Esophagus muscularis mucosa (tissue), 4 donors: ENCODE results near the gene SIDT1.

Experiments
- EP300 ChIP-seq: sonication (generic); formaldehyde crosslinking; IDR thresholded peaks from one replicate; pipeline ENCODE4 v1.6.1; 2017; ENCODE audit warnings: antibody characterized with exemption
- POLR2A ChIP-seq: fragments of 450-650 bp; IDR thresholded peaks from one replicate; pipeline ENCODE4 v1.6.1; 2017; ENCODE audit warnings: antibody characterized with exemption, moderate library complexity, mild to moderate bottlenecking, low read depth
- POLR2AphosphoS5 ChIP-seq, 2 donors: sonication (generic); formaldehyde crosslinking; IDR thresholded peaks; one replicate each; pipeline ENCODE4 v1.6.1; 2017; ENCODE audit warnings: antibody characterized with exemption in 2 of 2
- TF ChIP-seq, protein P1 (sequence below), 3 experiments: fragments of 200-600 bp in 2 of 3; fragments of 450-650 bp in 1 of 3; sonication (generic) in 2 of 3; IDR thresholded peaks; one replicate each; pipeline ENCODE4 v1.5.1; 2017 to 2019; ENCODE audit warnings: antibody characterized with exemption in 3 of 3, mild to moderate bottlenecking in 2 of 3, moderate library complexity in 1 of 3

DNA sequence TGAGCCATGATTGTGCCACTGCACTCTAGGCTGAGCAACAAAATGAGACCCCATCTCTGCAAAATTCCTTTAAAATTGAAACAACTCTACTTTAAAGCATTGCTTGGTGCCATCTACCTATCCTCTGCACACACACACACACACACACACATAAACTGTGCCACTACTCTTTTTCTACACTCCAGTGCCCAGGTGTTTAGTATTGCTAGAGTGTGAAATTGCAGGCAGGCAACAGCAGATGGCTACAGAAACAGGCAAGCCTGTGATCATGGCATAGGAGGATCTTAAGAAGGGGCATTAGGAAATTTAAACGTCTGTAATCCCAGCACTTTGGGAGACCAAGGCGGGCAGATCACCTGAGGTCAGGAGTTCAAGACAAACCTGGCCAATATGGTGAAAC is 39.0 kb downstream of the SIDT1 start:
- TF ChIP-seq EP300 = no peak
- TF ChIP-seq, protein P1, sequence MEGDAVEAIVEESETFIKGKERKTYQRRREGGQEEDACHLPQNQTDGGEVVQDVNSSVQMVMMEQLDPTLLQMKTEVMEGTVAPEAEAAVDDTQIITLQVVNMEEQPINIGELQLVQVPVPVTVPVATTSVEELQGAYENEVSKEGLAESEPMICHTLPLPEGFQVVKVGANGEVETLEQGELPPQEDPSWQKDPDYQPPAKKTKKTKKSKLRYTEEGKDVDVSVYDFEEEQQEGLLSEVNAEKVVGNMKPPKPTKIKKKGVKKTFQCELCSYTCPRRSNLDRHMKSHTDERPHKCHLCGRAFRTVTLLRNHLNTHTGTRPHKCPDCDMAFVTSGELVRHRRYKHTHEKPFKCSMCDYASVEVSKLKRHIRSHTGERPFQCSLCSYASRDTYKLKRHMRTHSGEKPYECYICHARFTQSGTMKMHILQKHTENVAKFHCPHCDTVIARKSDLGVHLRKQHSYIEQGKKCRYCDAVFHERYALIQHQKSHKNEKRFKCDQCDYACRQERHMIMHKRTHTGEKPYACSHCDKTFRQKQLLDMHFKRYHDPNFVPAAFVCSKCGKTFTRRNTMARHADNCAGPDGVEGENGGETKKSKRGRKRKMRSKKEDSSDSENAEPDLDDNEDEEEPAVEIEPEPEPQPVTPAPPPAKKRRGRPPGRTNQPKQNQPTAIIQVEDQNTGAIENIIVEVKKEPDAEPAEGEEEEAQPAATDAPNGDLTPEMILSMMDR (IDR thresholded peaks at IDR 0.05) = no peak
- no peak for TF ChIP-seq POLR2AphosphoS5 (IDR thresholded peaks at IDR 0.05)
- no peak for TF ChIP-seq POLR2A
